MCF 10A (cell line): ENCODE data around the gene NOC2L. TPM values are rescaled to one million over a fixed set of nuclear protein-coding genes. Genes with fewer than 3 reads are reported as not detected.

Experiments
- BruUV-seq: library from RNA; stranded (reverse); fragments of 400-500 nt; replicated peaks from 2 replicates; lab custom pipeline; 2021; lab: Mats Ljungman, UMichigan
- CTCF ChIA-PET: fragments of 300-600 bp; sonication (Branson Sonifier 250); formaldehyde crosslinking; extraction: SDS; loops from one replicate; lab custom pipeline; 2021; ENCODE audit warnings: antibody characterized with exemption, inconsistent platforms; lab: Yijun Ruan, JAX
- POLR2A ChIA-PET: fragments of 300-600, 350-650 bp; sonication (Branson Sonifier 250); formaldehyde crosslinking; extraction: SDS; loops from one replicate; lab custom pipeline; 2020; ENCODE audit warnings: antibody characterized with exemption, inconsistent platforms; lab: Yijun Ruan, JAX
- DNase-seq: peaks from one replicate; pipeline ENCODE4 v3.0.0-alpha.2; 2018; ENCODE audit not compliant: unreplicated experiment
- H3K27ac Mint-ChIP-seq: one replicate; pipeline ENCODE4 v1.8.0; 2022; ENCODE audit warnings: mild to moderate bottlenecking, low read depth, mixed read lengths; ENCODE audit not compliant: unreplicated experiment
- H3K27me3 Mint-ChIP-seq: one replicate; pipeline ENCODE4 v1.8.0; 2022; ENCODE audit warnings: mixed read lengths; ENCODE audit not compliant: insufficient read depth, unreplicated experiment
- H3K36me3 Mint-ChIP-seq: one replicate; pipeline ENCODE4 v1.8.0; 2022; ENCODE audit warnings: mild to moderate bottlenecking, moderate library complexity, mixed read lengths; ENCODE audit not compliant: insufficient read depth, unreplicated experiment
- H3K4me1 Mint-ChIP-seq: one replicate; pipeline ENCODE4 v1.8.0; 2022; ENCODE audit warnings: mixed read lengths; ENCODE audit not compliant: insufficient read depth, unreplicated experiment
- H3K4me3 Mint-ChIP-seq: one replicate; pipeline ENCODE4 v1.8.0; 2022; ENCODE audit warnings: mild to moderate bottlenecking, moderate library complexity, mixed read lengths; ENCODE audit not compliant: unreplicated experiment
- H3K9me3 Mint-ChIP-seq: one replicate; pipeline ENCODE4 v1.8.0; 2022; ENCODE audit warnings: mixed read lengths; ENCODE audit not compliant: unreplicated experiment
- CTCF ChIP-seq: fragments of 200-600 bp; IDR thresholded peaks from one replicate; pipeline ENCODE4 v1.8.0; 2022; ENCODE audit warnings: antibody characterized with exemption, mild to moderate bottlenecking; ENCODE audit not compliant: unreplicated experiment
- intact Hi-C: fragments of 100-400 bp; cut with micrococcal nuclease; formaldehyde crosslinking; loops from 2 replicates; pipeline ENCODE4 v1.14.1; 2022
- total RNA-seq: library from RNA; stranded (reverse); gene quantifications from 2 replicates; pipeline ENCODE4 v1.2.3, GENCODE V29; 2022

Gene NOC2L
- total RNA-seq, 1 experiment from 2014 or later: 136 TPM

- Mint-ChIP-seq H3K9me3 (no peaks in the 10 kb centered on the region), H3K36me3 (no peaks in the 10 kb centered on the region), H3K4me3 (no peak overlapping the region), H3K4me1 (peaks cover 9% of the 10 kb centered on the region), H3K27me3 (no peaks in the 10 kb centered on the region), H3K27ac (no peak overlapping the region)
- POLR2A ChIA-PET: interaction anchor here (1.4 kb wide), 1 partner anchor 8 kb away, joined by 3 read pairs; the partner anchor contains the start of gene ISG15
- DNase-seq: no peak
- BruUV-seq: no TSS peak
- intact Hi-C loops: loop anchor here (5.0 kb wide), 1 partner anchor 57 kb away; no protein-coding TSS in a partner anchor
- no peak for TF ChIP-seq CTCF
- CTCF ChIA-PET: interaction anchor here (0.7 to 1.6 kb wide), 2 partner anchors 10 to 175 kb away, joined by 4 read pairs; no protein-coding TSS in a partner anchor
These were observed 46.0 kb upstream of the NOC2L start for GRCh38 chr1:1004780-1005697.

- no peak for TF ChIP-seq CTCF
- no peaks in the 10 kb centered on the region for H3K27me3 Mint-ChIP-seq
- no peaks in the 10 kb centered on the region for H3K36me3 Mint-ChIP-seq
- ChIA-PET CTCF (interaction anchor here (0.5 to 1.2 kb wide), 3 partner anchors 10 to 176 kb away, joined by 3 to 4 read pairs (median 3); no protein-coding TSS in a partner anchor), POLR2A (interaction anchor here (1.4 kb wide), 1 partner anchor 9 kb away, joined by 3 read pairs; the partner anchor contains the start of gene ISG15)
- peaks cover 9% of the 10 kb centered on the region for H3K4me1 Mint-ChIP-seq
- no peak for DNase-seq
- H3K4me3 Mint-ChIP-seq: no peak overlapping the region
- intact Hi-C loops: loop anchor here (5.0 kb wide), 1 partner anchor 58 kb away; no protein-coding TSS in a partner anchor
- H3K27ac Mint-ChIP-seq: no peak overlapping the region
- no TSS peak for BruUV-seq
- H3K9me3 Mint-ChIP-seq: no peaks in the 10 kb centered on the region
These were observed 45.3 kb upstream of the NOC2L start for GRCh38 chr1:1004420-1004779.

GRCh38 chr1:1003618-1004419, 44.8 kb upstream of the NOC2L start:
- DNase-seq: no peak
- intact Hi-C loops: loop anchor here (5.0 kb wide), 1 partner anchor 58 kb away; no protein-coding TSS in a partner anchor
- Mint-ChIP-seq H3K27ac (no peak overlapping the region), H3K9me3 (no peaks in the 10 kb centered on the region), H3K4me1 (peaks cover 9% of the 10 kb centered on the region), H3K4me3 (no peak overlapping the region), H3K27me3 (no peaks in the 10 kb centered on the region), H3K36me3 (no peaks in the 10 kb centered on the region)
- POLR2A ChIA-PET: no interaction called here
- BruUV-seq: no TSS peak
- CTCF ChIA-PET: interaction anchor here (0.5 to 1.9 kb wide), 4 partner anchors 11 to 176 kb away, joined by 3 to 7 read pairs (median 4); no protein-coding TSS in a partner anchor
- TF ChIP-seq CTCF: no peak
